ENCODE measurements around the gene ESCO1.

GRCh38 chr18:21479721-21480120 is 120.8 kb downstream of the ESCO1 start:
- TF ChIP-seq CTCF (IDR thresholded peaks at IDR 0.05) (no peak), POLR2A (IDR thresholded peaks at IDR 0.05) (no peak)

Measured in uterus (tissue), 2 donors.